ENCODE measurements around the gene TTC29.

GRCh38 chr4:146883070-146883469, 62.6 kb downstream of the TTC29 start:
- no peak for TF ChIP-seq POLR2AphosphoS5 (IDR thresholded peaks at IDR 0.05)
- TF ChIP-seq, protein P1, sequence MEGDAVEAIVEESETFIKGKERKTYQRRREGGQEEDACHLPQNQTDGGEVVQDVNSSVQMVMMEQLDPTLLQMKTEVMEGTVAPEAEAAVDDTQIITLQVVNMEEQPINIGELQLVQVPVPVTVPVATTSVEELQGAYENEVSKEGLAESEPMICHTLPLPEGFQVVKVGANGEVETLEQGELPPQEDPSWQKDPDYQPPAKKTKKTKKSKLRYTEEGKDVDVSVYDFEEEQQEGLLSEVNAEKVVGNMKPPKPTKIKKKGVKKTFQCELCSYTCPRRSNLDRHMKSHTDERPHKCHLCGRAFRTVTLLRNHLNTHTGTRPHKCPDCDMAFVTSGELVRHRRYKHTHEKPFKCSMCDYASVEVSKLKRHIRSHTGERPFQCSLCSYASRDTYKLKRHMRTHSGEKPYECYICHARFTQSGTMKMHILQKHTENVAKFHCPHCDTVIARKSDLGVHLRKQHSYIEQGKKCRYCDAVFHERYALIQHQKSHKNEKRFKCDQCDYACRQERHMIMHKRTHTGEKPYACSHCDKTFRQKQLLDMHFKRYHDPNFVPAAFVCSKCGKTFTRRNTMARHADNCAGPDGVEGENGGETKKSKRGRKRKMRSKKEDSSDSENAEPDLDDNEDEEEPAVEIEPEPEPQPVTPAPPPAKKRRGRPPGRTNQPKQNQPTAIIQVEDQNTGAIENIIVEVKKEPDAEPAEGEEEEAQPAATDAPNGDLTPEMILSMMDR (IDR thresholded peaks at IDR 0.05), result no peak
- no peak for TF ChIP-seq POLR2A (IDR thresholded peaks at IDR 0.05)
- no peak for TF ChIP-seq EP300 (IDR thresholded peaks at IDR 0.05)
